ENCODE data around the gene C12orf57. TPM values are rescaled to one million over a fixed set of nuclear protein-coding genes. Genes with fewer than 3 reads are reported as not detected.

C12orf57 gene
- total RNA-seq, 1 experiment from 2014 or later, result 107 TPM

DNA sequence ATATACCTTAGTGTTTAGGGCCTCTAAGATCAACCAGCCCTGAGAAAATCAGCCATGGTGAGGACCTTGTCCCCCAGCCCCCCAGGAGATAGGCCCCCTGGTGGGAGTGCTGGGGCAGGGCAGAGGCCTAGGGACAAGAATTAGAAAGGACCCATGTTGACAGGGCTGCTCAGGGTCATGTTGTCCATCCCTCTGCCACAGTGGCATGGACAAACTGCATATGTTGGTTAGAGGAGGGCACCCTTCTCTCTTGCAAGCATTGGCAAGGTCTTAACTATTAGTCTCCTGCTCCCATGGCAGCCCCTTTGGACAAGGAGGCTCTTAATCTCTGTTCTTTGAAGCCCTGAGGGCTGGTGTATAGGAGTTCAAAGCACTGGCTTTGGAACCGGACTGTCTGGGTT lies 6.6 kb downstream of the C12orf57 start:
- no peak for DNase-seq (ENCODE audit: low read depth)
- in situ Hi-C loops (cut with HindIII; ENCODE audit: low pct_unique_long_range_greater_than_20kb, low sequenced_read_pairs), result no loop called here

DNA sequence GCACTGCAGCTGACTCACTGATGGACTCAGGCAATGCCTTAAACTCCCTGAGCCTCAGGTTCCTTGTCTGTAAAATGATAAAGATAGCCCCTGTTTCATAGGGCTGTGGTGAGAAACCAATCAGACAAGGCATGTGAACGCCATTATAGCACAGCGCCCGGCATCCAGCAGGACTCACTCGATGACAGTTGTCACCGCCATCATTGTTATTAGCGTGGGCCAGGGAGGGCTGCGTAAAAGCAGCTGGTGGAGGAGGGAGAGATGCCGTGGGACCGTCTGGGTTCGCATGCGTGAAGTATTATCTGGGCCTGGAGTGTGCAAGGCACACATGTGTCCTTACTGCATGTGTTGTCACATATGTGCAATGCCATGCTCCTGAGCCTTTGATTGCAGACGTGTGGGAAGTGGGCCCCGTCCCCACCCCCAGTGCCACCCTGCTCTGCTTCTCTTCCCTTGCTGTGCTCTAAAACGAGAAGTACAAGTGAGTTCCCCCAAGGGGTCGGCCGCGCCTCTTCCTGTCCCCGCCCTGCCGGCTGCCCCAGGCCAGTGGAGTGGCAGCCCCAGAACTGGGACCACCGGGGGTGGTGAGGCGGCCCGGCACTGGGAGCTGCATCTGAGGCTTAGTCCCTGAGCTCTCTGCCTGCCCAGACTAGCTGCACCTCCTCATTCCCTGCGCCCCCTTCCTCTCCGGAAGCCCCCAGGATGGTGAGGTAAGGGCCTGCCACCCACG lies 7.2 kb downstream of the C12orf57 start, which contains the start of gene PTPN6:
Gene PTPN6 (plus strand): TSS at position 546 of the 730 bp plus-strand sequence. CDS start 157 bp downstream, at position 703.
- in situ Hi-C loops (cut with HindIII; ENCODE audit: low pct_unique_long_range_greater_than_20kb, low sequenced_read_pairs), result no loop called here
- no peak for DNase-seq (ENCODE audit: low read depth)

DNA sequence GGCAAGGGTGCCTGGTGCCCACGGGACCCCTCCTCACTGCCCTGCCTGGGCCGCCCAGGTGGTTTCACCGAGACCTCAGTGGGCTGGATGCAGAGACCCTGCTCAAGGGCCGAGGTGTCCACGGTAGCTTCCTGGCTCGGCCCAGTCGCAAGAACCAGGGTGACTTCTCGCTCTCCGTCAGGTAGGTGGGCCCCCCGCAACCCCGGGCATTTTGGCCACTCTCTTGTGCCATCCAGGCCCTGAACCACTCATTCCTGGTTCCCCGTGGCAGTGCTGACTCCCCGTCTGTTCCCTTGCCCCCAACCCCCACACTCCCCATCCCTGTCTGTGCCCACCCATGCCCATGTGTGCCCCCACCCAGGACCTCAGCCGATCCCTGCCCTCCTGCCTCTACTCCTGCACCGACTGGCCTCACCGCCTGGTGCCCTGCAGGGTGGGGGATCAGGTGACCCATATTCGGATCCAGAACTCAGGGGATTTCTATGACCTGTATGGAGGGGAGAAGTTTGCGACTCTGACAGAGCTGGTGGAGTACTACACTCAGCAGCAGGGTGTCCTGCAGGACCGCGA lies 7.8 kb downstream of the C12orf57 start:
- DNase-seq (ENCODE audit: low read depth), result no peak
- in situ Hi-C loops (cut with HindIII; ENCODE audit: low pct_unique_long_range_greater_than_20kb, low sequenced_read_pairs), result no loop called here

DNA sequence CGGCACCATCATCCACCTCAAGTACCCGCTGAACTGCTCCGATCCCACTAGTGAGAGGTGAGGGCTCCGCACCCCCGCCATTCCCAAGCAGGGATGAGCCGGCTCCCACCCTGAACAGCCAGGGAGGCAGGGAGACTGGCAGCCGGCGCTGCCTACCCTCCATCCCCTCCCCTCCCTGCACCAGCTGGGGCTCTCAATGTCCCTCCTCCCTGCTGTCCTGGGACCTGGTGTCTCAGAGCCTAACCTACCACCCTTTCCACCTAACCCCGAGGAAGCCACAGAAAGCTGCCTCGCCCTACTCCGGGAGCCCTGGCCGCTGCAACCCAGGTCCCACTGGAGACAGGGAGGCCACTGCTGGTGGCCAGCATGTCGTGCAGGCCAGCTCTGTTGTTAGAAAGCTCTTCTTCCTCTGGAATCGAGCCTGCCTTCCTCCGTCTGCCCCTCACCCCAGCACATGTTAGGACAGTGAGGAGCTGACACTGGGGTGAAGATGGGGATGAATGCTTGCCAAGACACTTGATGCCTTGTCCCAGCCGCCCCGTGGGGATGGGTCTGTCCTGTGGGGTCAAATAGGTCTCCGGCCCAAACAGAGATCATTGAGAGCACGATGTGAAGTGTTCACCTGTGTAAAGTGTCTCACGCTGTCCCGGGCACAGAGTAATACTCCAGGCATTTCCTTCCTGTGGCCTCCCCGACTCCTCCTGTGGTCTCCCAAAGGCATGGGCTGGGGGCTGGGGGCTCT lies 8.5 kb downstream of the C12orf57 start:
- no peak for DNase-seq (ENCODE audit: low read depth)
- in situ Hi-C loops (cut with HindIII; ENCODE audit: low pct_unique_long_range_greater_than_20kb, low sequenced_read_pairs), result no loop called here

DNA sequence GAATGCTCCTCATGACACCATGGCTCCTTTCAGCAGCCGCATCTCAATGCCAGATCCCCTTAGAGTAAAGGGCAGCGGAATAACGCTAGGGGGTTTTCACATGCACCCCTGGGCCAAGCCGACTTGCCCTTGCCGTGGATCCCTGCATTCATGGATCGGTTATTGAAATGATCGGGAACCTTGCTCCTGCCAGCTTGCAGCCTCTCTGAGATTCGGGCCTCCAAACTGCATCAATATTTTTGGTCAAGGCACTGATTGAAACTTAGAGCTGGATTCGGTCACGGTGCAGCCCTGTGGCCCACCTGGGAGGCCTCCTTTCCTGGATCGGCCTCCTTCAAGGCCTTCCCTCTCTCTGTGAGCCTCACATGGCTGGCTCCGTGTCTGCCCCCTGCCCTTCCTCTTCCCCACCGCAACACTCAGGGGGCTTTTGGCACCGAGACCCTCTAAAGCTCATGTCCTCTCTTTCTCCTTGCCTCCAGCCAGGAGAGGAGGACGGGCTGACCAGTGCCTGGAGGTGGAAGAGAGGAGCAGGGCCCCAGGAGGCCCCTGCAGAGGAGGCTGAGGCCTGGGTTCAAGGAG lies 9.1 kb downstream of the C12orf57 start:
- DNase-seq (ENCODE audit: low read depth), result no peak
- in situ Hi-C loops (cut with HindIII; ENCODE audit: low pct_unique_long_range_greater_than_20kb, low sequenced_read_pairs), result no loop called here

DNA sequence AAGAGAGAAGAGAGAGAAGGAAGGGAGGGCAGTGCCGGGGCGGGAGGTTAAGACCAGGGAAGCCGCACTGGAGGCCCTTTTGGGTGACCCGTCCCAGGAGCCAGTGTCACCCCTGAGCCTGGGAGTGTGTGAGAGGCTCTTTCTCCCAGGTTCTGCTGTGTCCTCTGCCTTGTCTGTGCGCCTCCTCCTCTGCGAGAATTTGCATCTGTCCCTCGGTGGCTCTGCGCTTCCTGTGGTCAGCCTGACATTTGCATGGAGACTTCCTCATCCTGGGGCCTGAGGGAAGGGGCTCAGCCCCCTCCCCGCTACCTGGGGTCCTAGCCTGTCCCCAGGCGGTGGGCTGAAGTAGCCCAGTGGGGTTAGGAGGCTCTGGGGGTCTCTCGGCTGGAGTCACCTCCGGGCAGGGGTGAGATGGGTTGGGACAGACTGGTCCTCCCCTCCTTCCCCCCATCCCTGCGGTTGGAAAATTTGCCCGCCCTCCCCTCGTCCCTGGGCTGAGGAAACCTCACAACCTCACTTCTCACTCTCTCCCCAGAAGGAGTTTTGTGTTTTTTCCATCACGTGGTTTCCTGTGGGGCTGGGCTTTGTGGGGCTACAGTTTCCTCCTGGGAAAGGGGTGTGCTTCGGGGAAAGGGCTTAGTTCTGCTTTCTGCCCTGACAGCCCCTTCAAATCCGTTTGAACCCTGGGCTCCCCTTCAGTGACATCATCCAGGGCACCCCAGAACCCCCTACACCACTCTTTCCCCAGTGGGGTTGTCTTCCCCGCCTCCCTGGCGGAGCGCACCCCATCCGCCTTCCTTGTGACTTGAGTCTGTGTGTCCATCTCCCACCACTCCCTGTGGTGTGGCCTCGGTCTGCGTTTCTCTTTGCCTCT lies 9.9 kb downstream of the C12orf57 start:
- no peak for DNase-seq (ENCODE audit: low read depth)
- in situ Hi-C loops (cut with HindIII; ENCODE audit: low pct_unique_long_range_greater_than_20kb, low sequenced_read_pairs), result no loop called here

DNA sequence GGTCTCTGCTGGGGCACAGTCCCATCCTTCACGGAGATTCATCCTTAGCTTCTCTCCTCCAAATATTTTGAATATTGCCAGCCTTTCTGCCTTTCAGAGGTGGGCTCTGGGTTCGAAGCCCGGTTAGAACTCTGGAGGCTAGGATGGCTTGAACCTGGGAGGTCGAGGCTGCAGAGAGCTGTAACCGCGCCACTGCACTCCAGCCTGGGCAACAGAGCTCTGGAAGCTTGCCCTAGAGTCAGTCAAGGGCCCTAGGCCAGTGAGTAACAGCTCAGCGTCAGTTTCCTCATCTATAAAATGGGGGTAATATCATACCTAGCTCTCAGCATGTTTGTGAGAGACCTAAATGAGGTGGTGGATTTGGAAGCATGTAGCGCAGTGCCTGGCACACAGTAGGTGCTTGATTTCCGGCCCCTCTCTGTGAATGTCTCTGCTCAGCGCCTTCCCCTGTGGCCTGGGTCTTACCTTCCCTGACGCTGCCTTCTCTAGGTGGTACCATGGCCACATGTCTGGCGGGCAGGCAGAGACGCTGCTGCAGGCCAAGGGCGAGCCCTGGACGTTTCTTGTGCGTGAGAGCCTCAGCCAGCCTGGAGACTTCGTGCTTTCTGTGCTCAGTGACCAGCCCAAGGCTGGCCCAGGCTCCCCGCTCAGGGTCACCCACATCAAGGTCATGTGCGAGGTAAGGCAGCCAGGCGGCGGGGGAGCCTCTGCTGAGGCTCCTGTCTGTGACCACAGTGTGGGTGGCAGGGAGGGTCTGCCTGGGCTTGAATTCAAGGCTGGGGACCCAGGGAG lies 10.7 kb downstream of the C12orf57 start:
- in situ Hi-C loops (cut with HindIII; ENCODE audit: low pct_unique_long_range_greater_than_20kb, low sequenced_read_pairs), result no loop called here
- DNase-seq (ENCODE audit: low read depth), result no peak

DNA sequence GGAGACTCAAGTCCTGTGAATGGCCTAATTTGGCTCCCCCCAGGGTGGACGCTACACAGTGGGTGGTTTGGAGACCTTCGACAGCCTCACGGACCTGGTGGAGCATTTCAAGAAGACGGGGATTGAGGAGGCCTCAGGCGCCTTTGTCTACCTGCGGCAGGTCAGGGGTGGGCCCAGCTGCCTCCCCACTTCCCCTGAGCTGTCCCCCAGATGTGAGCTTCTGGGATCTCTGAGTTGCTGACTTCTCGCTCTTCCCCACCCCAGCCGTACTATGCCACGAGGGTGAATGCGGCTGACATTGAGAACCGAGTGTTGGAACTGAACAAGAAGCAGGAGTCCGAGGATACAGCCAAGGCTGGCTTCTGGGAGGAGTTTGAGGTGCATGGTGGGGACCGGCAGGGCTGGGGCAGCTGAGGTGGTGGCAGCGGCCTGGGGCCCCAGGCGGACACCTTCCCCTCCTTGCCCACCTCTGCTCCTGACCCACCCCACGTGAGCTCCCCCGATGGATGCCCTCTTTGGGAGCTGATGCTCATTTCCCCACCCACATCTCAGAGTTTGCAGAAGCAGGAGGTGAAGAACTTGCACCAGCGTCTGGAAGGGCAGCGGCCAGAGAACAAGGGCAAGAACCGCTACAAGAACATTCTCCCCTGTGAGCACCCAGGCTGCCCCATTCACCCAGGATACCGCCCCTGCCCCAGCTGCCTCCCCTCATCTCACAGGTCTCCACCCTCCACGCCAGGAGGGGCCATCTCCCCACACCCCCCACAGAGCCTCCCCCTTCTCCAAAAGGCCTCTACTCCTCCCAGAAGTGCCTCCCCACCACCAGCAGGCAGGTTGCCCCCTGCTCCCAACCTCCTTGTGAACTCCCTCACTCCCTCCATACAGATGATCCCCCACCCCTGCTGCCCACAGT lies 11.5 kb downstream of the C12orf57 start:
- DNase-seq (ENCODE audit: low read depth), result no peak
- in situ Hi-C loops (cut with HindIII; ENCODE audit: low pct_unique_long_range_greater_than_20kb, low sequenced_read_pairs), result no loop called here

DNA sequence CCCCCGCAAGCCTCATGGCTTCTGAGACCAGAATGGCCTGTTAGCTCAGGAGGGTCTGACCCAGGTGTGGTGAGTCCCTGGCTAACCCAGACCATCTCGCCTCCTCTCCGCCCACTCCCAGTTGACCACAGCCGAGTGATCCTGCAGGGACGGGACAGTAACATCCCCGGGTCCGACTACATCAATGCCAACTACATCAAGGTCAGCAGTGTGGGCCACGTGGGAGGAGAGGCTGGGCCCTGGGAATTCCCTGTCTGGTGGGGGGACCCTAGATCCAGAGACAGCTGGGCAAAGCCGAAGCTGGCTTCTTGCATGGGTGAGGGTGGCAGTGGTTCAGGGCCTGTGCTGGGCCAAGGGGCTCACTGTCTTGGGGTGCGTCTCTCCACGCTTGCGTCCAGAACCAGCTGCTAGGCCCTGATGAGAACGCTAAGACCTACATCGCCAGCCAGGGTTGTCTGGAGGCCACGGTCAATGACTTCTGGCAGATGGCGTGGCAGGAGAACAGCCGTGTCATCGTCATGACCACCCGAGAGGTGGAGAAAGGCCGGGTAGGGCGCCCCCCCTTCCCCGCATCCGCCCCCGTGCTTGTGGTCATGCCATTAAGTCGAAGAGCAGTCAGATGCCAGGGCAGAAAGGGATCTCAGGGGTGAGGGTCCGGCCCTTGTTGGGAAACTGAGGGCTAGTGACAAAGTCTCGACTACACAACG lies 12.4 kb downstream of the C12orf57 start:
- in situ Hi-C loops (cut with HindIII; ENCODE audit: low pct_unique_long_range_greater_than_20kb, low sequenced_read_pairs), result no loop called here
- DNase-seq (ENCODE audit: low read depth), result no peak

DNA sequence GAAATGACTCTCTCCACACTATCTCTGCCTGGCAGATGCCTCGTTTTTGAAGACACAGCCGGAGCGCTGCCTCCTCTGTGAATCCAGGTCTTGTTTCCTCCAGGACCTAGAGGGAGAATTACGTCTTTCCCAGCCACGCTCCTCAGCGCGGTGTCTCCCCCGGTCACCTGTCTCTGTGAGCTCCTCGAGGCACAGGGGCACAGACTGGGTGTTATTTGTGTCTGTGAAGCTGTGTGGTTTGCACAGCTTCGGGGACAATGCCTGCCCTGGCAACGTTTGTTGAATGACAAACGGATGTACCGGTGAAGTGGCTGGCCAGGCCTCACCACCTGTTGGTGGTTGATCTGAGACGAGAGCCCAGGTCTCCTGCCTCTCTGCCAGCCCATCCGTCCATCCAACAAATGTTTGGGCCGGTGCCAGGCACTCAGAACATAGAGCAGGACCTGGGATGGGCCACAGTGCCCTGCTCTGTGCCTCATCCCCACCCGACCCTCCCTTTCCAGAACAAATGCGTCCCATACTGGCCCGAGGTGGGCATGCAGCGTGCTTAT lies 13.4 kb downstream of the C12orf57 start:
- in situ Hi-C loops (cut with HindIII; ENCODE audit: low pct_unique_long_range_greater_than_20kb, low sequenced_read_pairs), result no loop called here
- no peak for DNase-seq (ENCODE audit: low read depth)

DNA sequence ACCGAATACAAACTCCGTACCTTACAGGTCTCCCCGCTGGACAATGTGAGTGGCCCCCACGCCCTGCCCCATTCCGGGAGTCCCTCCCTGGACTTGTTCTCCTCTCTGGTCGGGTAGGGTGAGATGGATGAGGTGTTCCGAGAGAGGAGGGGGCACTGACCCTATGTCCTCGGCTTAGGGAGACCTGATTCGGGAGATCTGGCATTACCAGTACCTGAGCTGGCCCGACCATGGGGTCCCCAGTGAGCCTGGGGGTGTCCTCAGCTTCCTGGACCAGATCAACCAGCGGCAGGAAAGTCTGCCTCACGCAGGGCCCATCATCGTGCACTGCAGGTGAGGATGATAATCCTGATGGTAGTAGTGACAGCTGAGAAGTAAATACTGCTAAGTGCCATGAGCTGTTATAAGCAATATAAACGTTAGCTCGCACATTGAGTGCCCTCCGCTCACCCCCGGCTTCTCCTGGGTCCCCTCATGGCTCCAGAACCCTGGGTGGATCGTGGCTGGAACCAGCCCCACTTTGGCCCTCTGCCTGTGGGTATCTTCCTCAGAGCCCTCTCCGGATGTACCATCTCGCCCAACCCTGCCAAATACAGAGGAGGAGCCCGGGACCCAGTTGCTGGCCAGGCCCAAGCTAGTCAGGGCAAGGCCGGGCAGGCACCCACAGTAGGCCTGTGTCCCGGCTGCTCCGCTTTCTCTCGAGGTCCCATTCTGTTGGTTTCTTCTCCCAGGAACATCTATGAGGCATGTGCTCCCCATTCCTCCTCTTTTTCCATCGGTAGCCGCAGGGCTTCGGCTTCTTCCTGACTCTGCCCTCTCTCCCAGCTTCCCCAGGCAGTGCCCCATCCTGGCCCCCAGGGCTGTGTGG lies 14.2 kb downstream of the C12orf57 start:
- in situ Hi-C loops (cut with HindIII; ENCODE audit: low pct_unique_long_range_greater_than_20kb, low sequenced_read_pairs), result no loop called here
- DNase-seq (ENCODE audit: low read depth), result no peak

DNA sequence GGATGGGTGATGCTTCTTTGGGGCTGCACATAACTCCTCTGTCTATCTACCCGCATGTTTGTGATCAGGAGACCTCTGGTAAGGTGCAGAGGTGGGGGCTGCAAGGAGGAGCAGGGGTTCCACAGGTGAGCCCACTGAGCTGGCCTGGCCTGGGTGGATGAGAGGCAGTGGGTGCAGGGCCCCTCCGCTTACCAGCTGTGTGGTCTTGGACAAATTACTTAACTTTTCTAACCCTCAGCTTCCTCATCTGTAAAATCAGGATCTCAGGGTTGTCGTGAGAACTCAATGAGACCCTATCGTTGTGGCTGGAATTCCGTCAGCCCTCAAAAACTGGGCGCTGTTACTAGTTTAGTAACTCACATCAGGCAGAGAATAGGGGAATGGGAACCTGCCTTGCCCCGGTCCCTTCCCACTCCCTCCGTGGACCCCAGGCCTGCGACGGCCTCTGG lies 14.8 kb downstream of the C12orf57 start:
- in situ Hi-C loops (cut with HindIII; ENCODE audit: low pct_unique_long_range_greater_than_20kb, low sequenced_read_pairs), result no loop called here
- no peak for DNase-seq (ENCODE audit: low read depth)

DNA sequence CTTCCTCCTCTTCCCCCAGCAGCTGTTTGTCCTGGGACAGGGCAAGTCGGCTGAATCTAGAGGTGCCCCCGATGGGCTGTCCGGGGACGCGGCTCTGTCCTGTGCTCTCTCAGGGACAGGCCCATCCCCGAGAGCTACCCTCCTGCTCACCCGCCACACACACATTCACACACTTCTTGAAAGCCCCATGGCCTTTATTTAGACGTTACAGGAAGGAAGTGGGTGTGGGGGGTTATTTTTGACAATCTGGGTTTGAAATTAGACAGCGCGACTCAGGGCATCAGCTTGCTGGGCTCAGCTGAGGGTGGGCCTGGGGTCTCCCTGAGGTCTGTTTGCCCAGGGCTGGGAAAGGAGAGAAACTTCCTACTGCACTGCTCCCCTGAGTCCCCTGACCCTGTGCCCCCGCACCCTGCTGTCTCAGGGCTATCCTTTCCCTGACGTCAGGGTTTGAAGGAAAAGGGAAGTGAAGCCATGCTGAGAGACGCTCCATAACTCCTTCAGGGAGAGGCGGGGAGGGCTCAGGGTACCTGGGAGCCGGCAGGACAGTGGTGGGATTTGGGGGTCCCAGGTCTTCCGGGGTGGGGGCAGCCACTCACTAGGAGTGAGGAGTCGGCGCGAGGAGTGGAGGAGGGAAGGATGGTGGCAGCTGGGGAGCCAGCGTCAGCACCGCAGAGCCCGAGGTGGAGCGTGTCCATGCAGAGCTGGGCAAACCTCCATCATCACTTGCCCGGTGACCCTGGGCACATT lies 15.4 kb downstream of the C12orf57 start:
- in situ Hi-C loops (cut with HindIII; ENCODE audit: low pct_unique_long_range_greater_than_20kb, low sequenced_read_pairs), result no loop called here
- DNase-seq (ENCODE audit: low read depth), result no peak
